ENCODE measurements around the gene ARPC1B. TPM values are rescaled to one million over a fixed set of nuclear protein-coding genes. Genes with fewer than 3 reads are reported as not detected.
A peak's percentile ranks its signal among the peaks of the same experiment; 100 is the strongest.

ARPC1B gene
- total and polyA plus RNA-seq, 9 of the 15 experiments (the other 6 are each of a cell fraction or from before 2014, with no cell fraction given): 6.7 to 357 (median 211) TPM

- no peak for TF ChIP-seq FOXM1 (IDR thresholded peaks at IDR 0.05; ENCODE audit: low read depth)
- no peak for TF ChIP-seq FOXM1 (CRISPR knock-in tag; IDR thresholded peaks at IDR 0.05; ENCODE audit: low read depth)
- no peak for TF ChIP-seq GTF2B (IDR thresholded peaks at IDR 0.05; ENCODE audit: extremely low read depth, insufficient read length)
- TF ChIP-seq JUND (IDR thresholded peaks at IDR 0.05; ENCODE audit: borderline replicate concordance, low read depth, low read length): peak; percentile 77; the same call in 1 of the 2 replicates
- TF ChIP-seq JUND (tag; IDR thresholded peaks at IDR 0.05; ENCODE audit: borderline replicate concordance, low read depth, low read length): peak; percentile 48; the same call in 1 of the 3 replicates
- peak; percentile 86 for TF ChIP-seq NFE2 (IDR thresholded peaks at IDR 0.05; ENCODE audit: low read depth)
- TF ChIP-seq, protein P1, sequence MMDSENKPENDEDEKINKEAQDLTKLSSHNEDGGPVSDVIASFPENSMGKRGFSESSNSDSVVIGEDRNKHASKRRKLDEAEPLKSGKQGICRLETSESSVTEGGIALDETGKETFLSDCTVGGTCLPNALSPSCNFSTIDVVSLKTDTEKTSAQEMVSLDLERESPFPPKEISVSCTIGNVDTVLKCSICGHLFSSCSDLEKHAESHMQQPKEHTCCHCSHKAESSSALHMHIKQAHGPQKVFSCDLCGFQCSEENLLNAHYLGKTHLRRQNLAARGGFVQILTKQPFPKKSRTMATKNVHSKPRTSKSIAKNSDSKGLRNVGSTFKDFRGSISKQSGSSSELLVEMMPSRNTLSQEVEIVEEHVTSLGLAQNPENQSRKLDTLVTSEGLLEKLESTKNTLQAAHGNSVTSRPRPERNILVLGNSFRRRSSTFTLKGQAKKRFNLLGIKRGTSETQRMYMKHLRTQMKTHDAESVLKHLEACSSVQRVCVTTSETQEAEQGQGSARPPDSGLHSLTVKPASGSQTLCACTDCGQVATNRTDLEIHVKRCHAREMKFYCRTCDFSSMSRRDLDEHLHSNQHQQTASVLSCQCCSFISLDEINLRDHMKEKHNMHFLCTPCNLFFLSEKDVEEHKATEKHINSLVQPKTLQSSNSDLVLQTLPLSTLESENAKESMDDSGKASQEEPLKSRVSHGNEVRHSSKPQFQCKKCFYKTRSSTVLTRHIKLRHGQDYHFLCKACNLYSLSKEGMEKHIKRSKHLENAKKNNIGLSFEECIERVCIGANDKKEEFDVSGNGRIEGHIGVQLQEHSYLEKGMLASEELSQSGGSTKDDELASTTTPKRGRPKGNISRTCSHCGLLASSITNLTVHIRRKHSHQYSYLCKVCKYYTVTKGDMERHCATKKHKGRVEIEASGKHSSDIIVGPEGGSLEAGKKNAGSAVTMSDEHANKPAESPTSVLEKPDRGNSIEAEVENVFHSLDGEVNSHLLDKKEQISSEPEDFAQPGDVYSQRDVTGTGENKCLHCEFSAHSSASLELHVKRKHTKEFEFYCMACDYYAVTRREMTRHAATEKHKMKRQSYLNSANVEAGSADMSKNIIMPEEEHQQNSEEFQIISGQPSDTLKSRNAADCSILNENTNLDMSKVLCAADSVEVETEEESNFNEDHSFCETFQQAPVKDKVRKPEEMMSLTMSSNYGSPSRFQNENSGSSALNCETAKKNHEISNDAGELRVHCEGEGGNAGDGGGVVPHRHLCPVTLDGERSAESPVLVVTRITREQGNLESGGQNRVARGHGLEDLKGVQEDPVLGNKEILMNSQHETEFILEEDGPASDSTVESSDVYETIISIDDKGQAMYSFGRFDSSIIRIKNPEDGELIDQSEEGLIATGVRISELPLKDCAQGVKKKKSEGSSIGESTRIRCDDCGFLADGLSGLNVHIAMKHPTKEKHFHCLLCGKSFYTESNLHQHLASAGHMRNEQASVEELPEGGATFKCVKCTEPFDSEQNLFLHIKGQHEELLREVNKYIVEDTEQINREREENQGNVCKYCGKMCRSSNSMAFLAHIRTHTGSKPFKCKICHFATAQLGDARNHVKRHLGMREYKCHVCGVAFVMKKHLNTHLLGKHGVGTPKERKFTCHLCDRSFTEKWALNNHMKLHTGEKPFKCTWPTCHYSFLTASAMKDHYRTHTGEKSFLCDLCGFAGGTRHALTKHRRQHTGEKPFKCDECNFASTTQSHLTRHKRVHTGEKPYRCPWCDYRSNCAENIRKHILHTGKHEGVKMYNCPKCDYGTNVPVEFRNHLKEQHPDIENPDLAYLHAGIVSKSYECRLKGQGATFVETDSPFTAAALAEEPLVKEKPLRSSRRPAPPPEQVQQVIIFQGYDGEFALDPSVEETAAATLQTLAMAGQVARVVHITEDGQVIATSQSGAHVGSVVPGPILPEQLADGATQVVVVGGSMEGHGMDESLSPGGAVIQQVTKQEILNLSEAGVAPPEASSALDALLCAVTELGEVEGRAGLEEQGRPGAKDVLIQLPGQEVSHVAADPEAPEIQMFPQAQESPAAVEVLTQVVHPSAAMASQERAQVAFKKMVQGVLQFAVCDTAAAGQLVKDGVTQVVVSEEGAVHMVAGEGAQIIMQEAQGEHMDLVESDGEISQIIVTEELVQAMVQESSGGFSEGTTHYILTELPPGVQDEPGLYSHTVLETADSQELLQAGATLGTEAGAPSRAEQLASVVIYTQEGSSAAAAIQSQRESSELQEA (IDR thresholded peaks at IDR 0.05; ENCODE audit: low read depth): no peak
- no peak for TF ChIP-seq SNIP1 (IDR thresholded peaks at IDR 0.05; ENCODE audit: low read depth)
- no peak for TF ChIP-seq ZNF282 (CRISPR knock-in tag; IDR thresholded peaks at IDR 0.05)
- no peak for TF ChIP-seq SREBF1 (IDR thresholded peaks at IDR 0.05; ENCODE audit: borderline replicate concordance, low read depth, low read length)
- TF ChIP-seq TBL1XR1 (IDR thresholded peaks at IDR 0.05; ENCODE audit: low read length in 2 of 2): peak; percentile 33 to 89; a peak in 3 of 4 replicates
- TF ChIP-seq, protein P2, sequence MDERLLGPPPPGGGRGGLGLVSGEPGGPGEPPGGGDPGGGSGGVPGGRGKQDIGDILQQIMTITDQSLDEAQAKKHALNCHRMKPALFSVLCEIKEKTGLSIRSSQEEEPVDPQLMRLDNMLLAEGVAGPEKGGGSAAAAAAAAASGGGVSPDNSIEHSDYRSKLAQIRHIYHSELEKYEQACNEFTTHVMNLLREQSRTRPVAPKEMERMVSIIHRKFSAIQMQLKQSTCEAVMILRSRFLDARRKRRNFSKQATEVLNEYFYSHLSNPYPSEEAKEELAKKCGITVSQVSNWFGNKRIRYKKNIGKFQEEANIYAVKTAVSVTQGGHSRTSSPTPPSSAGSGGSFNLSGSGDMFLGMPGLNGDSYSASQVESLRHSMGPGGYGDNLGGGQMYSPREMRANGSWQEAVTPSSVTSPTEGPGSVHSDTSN (CRISPR knock-in tag; IDR thresholded peaks at IDR 0.05; ENCODE audit: low read depth): no peak
- TF ChIP-seq, protein P2 (tag; conservative IDR thresholded peaks at IDR 0.05; ENCODE audit: low read depth): no peak
- peak in 1 of 2 experiments; percentile 88; a peak in 2 of 4 replicates for TF ChIP-seq HDAC1 (IDR thresholded peaks at IDR 0.05)
These were observed 4.7 kb upstream of the ARPC1B start (continued) for GRCh38 chr7:99369767-99370391.

All from K562 (cell line).